ENCODE measurements around the gene AGXT.

The AGXT gene

GRCh38 chr2:240846873-240847595 is 21.6 kb upstream of the AGXT start:
- Histone ChIP-seq H3K4me3 (replicated peaks; ENCODE audit: insufficient read depth, low read length) (no peak overlapping the region), H3K27me3 (ENCODE audit: insufficient read depth, poor library complexity, severe bottlenecking) (no peaks in the 10 kb centered on the region), H3K27ac (replicated peaks) (no peak overlapping the region)
- no peak for DNase-seq (ENCODE audit: low read depth in 1 of 2, low spot score in 1 of 2)
- no peak for TF ChIP-seq SPI1 (IDR thresholded peaks at IDR 0.05; ENCODE audit: borderline replicate concordance, low read depth)
- TF ChIP-seq POLR2AphosphoS5 (IDR thresholded peaks at IDR 0.05; ENCODE audit: low read depth), result no peak
- TF ChIP-seq CTCF (IDR thresholded peaks at IDR 0.05; ENCODE audit: insufficient read depth, low read length), result no peak
- TF ChIP-seq GABPA (IDR thresholded peaks at IDR 0.05; ENCODE audit: low read depth), result no peak

- Histone ChIP-seq H3K27me3 (ENCODE audit: insufficient read depth, poor library complexity, severe bottlenecking) (no peaks in the 10 kb centered on the region), H3K27ac (replicated peaks) (no peak overlapping the region), H3K4me3 (replicated peaks; ENCODE audit: insufficient read depth, low read length) (no peak overlapping the region)
- no peak for DNase-seq (ENCODE audit: low read depth in 1 of 2, low spot score in 1 of 2)
- TF ChIP-seq GABPA (IDR thresholded peaks at IDR 0.05; ENCODE audit: low read depth), result no peak
- TF ChIP-seq REST (IDR thresholded peaks at IDR 0.05; ENCODE audit: insufficient replicate concordance, low read depth), result no peak
- no peak for TF ChIP-seq CTCF (IDR thresholded peaks at IDR 0.05; ENCODE audit: insufficient read depth, low read length)
- no peak for TF ChIP-seq SPI1 (IDR thresholded peaks at IDR 0.05; ENCODE audit: borderline replicate concordance, low read depth)
- no peak for TF ChIP-seq POLR2AphosphoS5 (IDR thresholded peaks at IDR 0.05; ENCODE audit: low read depth)
Measured at GRCh38 chr2:240847817-240848216, 20.8 kb upstream of the AGXT start.

GRCh38 chr2:240848900-240849680 is 19.5 kb upstream of the AGXT start:
- H3K27me3 ChIP-seq (ENCODE audit: insufficient read depth, poor library complexity, severe bottlenecking), result no peaks in the 10 kb centered on the region
- no peak overlapping the region for H3K27ac ChIP-seq (replicated peaks)
- TF ChIP-seq REST (IDR thresholded peaks at IDR 0.05; ENCODE audit: insufficient replicate concordance, low read depth) (no peak), POLR2AphosphoS5 (IDR thresholded peaks at IDR 0.05; ENCODE audit: low read depth) (no peak), SPI1 (IDR thresholded peaks at IDR 0.05; ENCODE audit: borderline replicate concordance, low read depth) (no peak), CTCF (IDR thresholded peaks at IDR 0.05; ENCODE audit: insufficient read depth, low read length) (no peak), GABPA (IDR thresholded peaks at IDR 0.05; ENCODE audit: low read depth) (no peak)
- H3K4me3 ChIP-seq (replicated peaks; ENCODE audit: insufficient read depth, low read length), result no peak overlapping the region
- no peak for DNase-seq (ENCODE audit: low read depth in 1 of 2, low spot score in 1 of 2)
